HCT116 (cell line): ENCODE results near the gene ACOT8. TPM values are rescaled to one million over a fixed set of nuclear protein-coding genes. Genes with fewer than 3 reads are reported as not detected.

Source experiments
- ATAC-seq: fragments of 200-7000 bp; cut with Tn5 transposase; 2 replicates; pipeline ENCODE4 v1.9.1; 2020; ENCODE audit warnings: mild to moderate bottlenecking, moderate library complexity
- BruUV-seq: library from RNA; stranded (reverse); fragments of 400-500 nt; replicated peaks from 2 replicates; lab custom pipeline; 2021; lab: Mats Ljungman, UMichigan
- CTCF ChIA-PET: fragments of 300-600 bp; sonication (Branson Sonifier 250); formaldehyde crosslinking; loops from one replicate; lab custom pipeline; 2021; ENCODE audit warnings: antibody characterized with exemption; lab: Charles Lee
- POLR2A ChIA-PET: fragments of 300-600, 350-600 bp; sonication (Branson Sonifier 250); formaldehyde crosslinking; loops from one replicate; lab custom pipeline; 2021; ENCODE audit warnings: antibody characterized with exemption; lab: Charles Lee
- RAD21 ChIA-PET, 2 experiments: fragments of 300-600 bp; sonication (Branson Sonifier 250); formaldehyde crosslinking; loops; one replicate each; lab custom pipeline; 2023; ENCODE audit warnings: low total read pairs in 2 of 2; ENCODE audit not compliant: uncharacterized antibody in 2 of 2, unreplicated experiment in 2 of 2, low non-redundant PET in 1 of 2; lab: Charles Lee
- DNase-seq: peaks from one replicate; pipeline ENCODE4 v3.0.0-alpha.2; 2010; ENCODE audit warnings: low read depth, low spot score
- H2AFZ ChIP-seq: fragments of 200-600 bp; shearing (Covaris generic), sonication (generic); 2 replicates; pipeline ENCODE4 v1.6.1; 2017; ENCODE audit warnings: low read depth, mixed run types, mixed read lengths, antibody characterized with exemption, low read length; ENCODE audit not compliant: poor library complexity, severe bottlenecking
- H3K27ac ChIP-seq: 2 replicates; pipeline ENCODE4 v1.5.1; 2012; ENCODE audit warnings: low read depth, low read length
- H3K27me3 ChIP-seq: fragments of 200-600 bp; sonication (generic); 2 replicates; pipeline ENCODE4 v1.6.1; 2016; ENCODE audit warnings: mixed run types, low read length, mixed read lengths; ENCODE audit not compliant: insufficient read depth
- H3K36me3 ChIP-seq, 2 experiments: fragments of 200-500 bp in 1 of 2; fragments of 200-600 bp in 1 of 2; sonication (Bioruptor generic) in 1 of 2; sonication (generic) in 1 of 2; 2 replicates each; pipeline versions ENCODE4 v1.5.1 to v1.6.1; 2014 to 2016; ENCODE audit warnings: low read length in 2 of 2, inconsistent platforms in 1 of 2, mixed read lengths in 1 of 2, mixed run types in 1 of 2; ENCODE audit not compliant: insufficient read depth in 2 of 2, control insufficient read depth in 1 of 2
- H3K4me1 ChIP-seq, 2 experiments: fragments of 200-600 bp in 1 of 2; sonication (generic) in 1 of 2; 2 replicates each; pipeline versions ENCODE4 v1.5.1 to v1.6.1; 2012 to 2017; ENCODE audit warnings: low read length in 2 of 2, inconsistent platforms in 1 of 2, mild to moderate bottlenecking in 1 of 2, mixed read lengths in 1 of 2, mixed run types in 1 of 2, moderate library complexity in 1 of 2; ENCODE audit not compliant: insufficient read depth in 2 of 2, control insufficient read depth in 1 of 2
- H3K4me2 ChIP-seq: fragments of 200-600 bp; sonication (generic); 2 replicates; pipeline ENCODE4 v1.6.1; 2017; ENCODE audit warnings: mixed run types, low read length, mixed read lengths
- H3K4me3 ChIP-seq, 2 experiments: fragments of 200-600 bp in 1 of 2; sonication (generic) in 1 of 2; replicated peaks in 1 of 2; 2 replicates each; pipeline ENCODE4 v1.5.1; 2011 to 2016; ENCODE audit warnings: low read length in 2 of 2, control low read depth in 1 of 2, low read depth in 1 of 2, mild to moderate bottlenecking in 1 of 2, mixed read lengths in 1 of 2, mixed run types in 1 of 2
- H3K79me2 ChIP-seq: fragments of 200-600 bp; sonication (generic); 2 replicates; pipeline ENCODE4 v1.6.1; 2017; ENCODE audit warnings: mild to moderate bottlenecking, mixed run types, low read length, moderate library complexity, mixed read lengths; ENCODE audit not compliant: insufficient read depth
- H3K9ac ChIP-seq: fragments of 200-600 bp; sonication (generic); 2 replicates; pipeline ENCODE4 v1.6.1; 2016; ENCODE audit warnings: low read length, mixed read lengths
- H3K9me2 ChIP-seq: fragments of 200-600 bp; sonication (generic), shearing (Covaris generic); 2 replicates; pipeline ENCODE4 v1.6.1; 2017; ENCODE audit warnings: mixed run types, mild to moderate bottlenecking, moderate library complexity; ENCODE audit not compliant: insufficient read depth
- H3K9me3 ChIP-seq, 2 experiments: fragments of 200-500 bp in 1 of 2; fragments of 200-600 bp in 1 of 2; sonication (Bioruptor generic) in 1 of 2; sonication (generic) in 1 of 2; 2 replicates each; pipeline ENCODE4 v1.6.1; 2014 to 2017; ENCODE audit warnings: low read length in 2 of 2, mixed read lengths in 2 of 2, inconsistent platforms in 1 of 2, low read depth in 1 of 2, mild to moderate bottlenecking in 1 of 2, mixed run types in 1 of 2, moderate library complexity in 1 of 2; ENCODE audit not compliant: control insufficient read depth in 1 of 2, insufficient read depth in 1 of 2
- H4K20me1 ChIP-seq: fragments of 200-600 bp; sonication (generic), shearing (Covaris generic); 2 replicates; pipeline ENCODE4 v1.6.1; 2017; ENCODE audit warnings: mixed run types, mild to moderate bottlenecking, moderate library complexity; ENCODE audit not compliant: insufficient read depth
- CBX3 ChIP-seq: IDR thresholded peaks from 2 replicates; pipeline ENCODE4 v1.6.1; 2012; ENCODE audit warnings: low read depth
- CEBPB ChIP-seq: IDR thresholded peaks from 2 replicates; pipeline ENCODE4 v1.6.1; 2012; ENCODE audit warnings: low read depth
- ELF1 ChIP-seq: IDR thresholded peaks from 2 replicates; pipeline ENCODE4 v1.6.1; 2012; ENCODE audit warnings: low read depth, borderline replicate concordance
- EZH2 ChIP-seq: fragments of 200-600 bp; sonication (generic); IDR thresholded peaks from 2 replicates; pipeline ENCODE4 v1.6.1; 2017; ENCODE audit warnings: antibody characterized with exemption, mixed run types
- JUND ChIP-seq: IDR thresholded peaks from 2 replicates; pipeline ENCODE4 v1.6.1; 2012
- POLR2A ChIP-seq: IDR thresholded peaks from 2 replicates; pipeline ENCODE4 v1.7.0; 2011; ENCODE audit warnings: borderline replicate concordance; ENCODE audit not compliant: insufficient read depth, insufficient read length; ENCODE audit errors: extremely low read depth
- SIN3A ChIP-seq: IDR thresholded peaks from 2 replicates; pipeline ENCODE4 v1.6.1; 2012; ENCODE audit warnings: low read depth
- SRF ChIP-seq: IDR thresholded peaks from 2 replicates; pipeline ENCODE4 v1.6.1; 2012; ENCODE audit warnings: low read depth
- TCF7L2 ChIP-seq: IDR thresholded peaks from 2 replicates; pipeline ENCODE4 v1.7.0; 2011; ENCODE audit warnings: borderline replicate concordance, inconsistent platforms; ENCODE audit not compliant: insufficient read depth, insufficient read length; ENCODE audit errors: extremely low read depth
- YY1 ChIP-seq: IDR thresholded peaks from 2 replicates; pipeline ENCODE4 v1.6.1; 2011; ENCODE audit warnings: low read length, low read depth, moderate library complexity, mild to moderate bottlenecking; ENCODE audit not compliant: insufficient replicate concordance; ENCODE audit errors: extremely low read depth
- ZFX ChIP-seq: fragments of 450-650 bp; IDR thresholded peaks from 2 replicates; pipeline ENCODE4 v1.6.1; 2017
- intact Hi-C: fragments of 100-400 bp; cut with micrococcal nuclease; formaldehyde crosslinking; loops from 2 replicates; pipeline ENCODE4 v1.10.0; 2022
- total RNA-seq: library from RNA; stranded (reverse); gene quantifications from one replicate; pipeline ENCODE4 v1.2.1, GENCODE V29; 2021; ENCODE audit not compliant: unreplicated experiment
- TF ChIP-seq, protein P1 (sequence below): IDR thresholded peaks from 2 replicates; pipeline ENCODE4 v1.6.1; 2011; ENCODE audit warnings: mild to moderate bottlenecking, low read length, moderate library complexity; ENCODE audit not compliant: insufficient replicate concordance; ENCODE audit errors: extremely low read depth
- TF ChIP-seq, protein P2 (sequence below), 3 experiments: fragments of 200-600 bp in 1 of 3; sonication (generic) in 1 of 3; IDR thresholded peaks in 2 of 3; conservative IDR thresholded peaks in 1 of 3; 2 replicates each; pipeline ENCODE4 v1.5.1; 2012 to 2017; ENCODE audit warnings: low read depth in 2 of 3, low read length in 2 of 3, antibody characterized with exemption in 1 of 3, borderline replicate concordance in 1 of 3, control low read depth in 1 of 3, mild to moderate bottlenecking in 1 of 3, mixed read lengths in 1 of 3, mixed run types in 1 of 3, moderate library complexity in 1 of 3; ENCODE audit not compliant: insufficient read depth in 1 of 3
- TF ChIP-seq, protein P3 (sequence below): IDR thresholded peaks from 2 replicates; pipeline ENCODE4 v1.6.1; 2012
- TF ChIP-seq, protein P4 (sequence below): IDR thresholded peaks from 2 replicates; pipeline ENCODE4 v1.6.1; 2012

The ACOT8 gene
- total RNA-seq, 1 experiment from 2014 or later = 12.2 TPM

DNA sequence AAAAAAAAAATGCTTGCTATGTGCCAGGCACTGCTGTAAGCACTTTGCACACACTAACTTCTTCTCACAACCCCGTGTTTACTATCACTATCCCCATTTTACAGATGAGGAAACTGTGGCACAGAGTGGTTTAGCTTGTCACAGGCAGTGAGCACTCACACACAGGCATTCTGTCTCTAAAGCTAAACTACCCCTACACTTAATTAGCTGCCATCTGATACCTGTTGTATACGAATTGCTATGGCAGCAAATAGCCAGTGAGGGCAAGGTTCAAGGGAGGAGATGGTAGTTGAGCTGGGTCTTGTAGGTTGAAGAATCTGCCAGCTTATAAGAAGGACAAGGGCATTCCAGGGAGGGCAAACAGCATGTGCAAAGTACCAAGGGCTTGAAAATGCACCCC lies 35.2 kb downstream of the ACOT8 start:
- ChIA-PET RAD21 (interaction anchor here in 1 of 2 experiments (0.6 kb wide), 1 partner anchor 143 kb away, joined by 3 read pairs; no protein-coding TSS in a partner anchor), POLR2A (interaction anchor here (1.0 kb wide), 1 partner anchor 12 kb away, joined by 4 read pairs; the partner anchor contains the start of gene SNX21), CTCF (no interaction called here)
- H3K4me2 ChIP-seq = no peak overlapping the region
- no peak overlapping the region for H2AFZ ChIP-seq
- no peaks in the 10 kb centered on the region for H3K9me3 ChIP-seq
- no peaks in the 10 kb centered on the region for H3K79me2 ChIP-seq
- no peak overlapping the region for H3K4me3 ChIP-seq
- no TSS peak for BruUV-seq
- DNase-seq = no peak
- peaks cover 13 to 34% of the 10 kb centered on the region in 2 experiments; a peak in 3 of 4 replicates for H3K4me1 ChIP-seq
- no peak overlapping the region for H3K9ac ChIP-seq
- H3K9me2 ChIP-seq = no peaks in the 10 kb centered on the region
- H3K27me3 ChIP-seq = no peaks in the 10 kb centered on the region
- intact Hi-C loops = no loop called here
- peaks cover 0 to 8% of the 10 kb centered on the region in 2 experiments; a peak in 1 of 4 replicates for H3K36me3 ChIP-seq
- TF ChIP-seq CBX3 (no peak), TCF7L2 (no peak), POLR2A (no peak), SRF (no peak), ZFX (no peak), ELF1 (no peak), JUND (no peak), SIN3A (no peak), YY1 (no peak), CEBPB (no peak), EZH2 (no peak)
- TF ChIP-seq, protein P1, sequence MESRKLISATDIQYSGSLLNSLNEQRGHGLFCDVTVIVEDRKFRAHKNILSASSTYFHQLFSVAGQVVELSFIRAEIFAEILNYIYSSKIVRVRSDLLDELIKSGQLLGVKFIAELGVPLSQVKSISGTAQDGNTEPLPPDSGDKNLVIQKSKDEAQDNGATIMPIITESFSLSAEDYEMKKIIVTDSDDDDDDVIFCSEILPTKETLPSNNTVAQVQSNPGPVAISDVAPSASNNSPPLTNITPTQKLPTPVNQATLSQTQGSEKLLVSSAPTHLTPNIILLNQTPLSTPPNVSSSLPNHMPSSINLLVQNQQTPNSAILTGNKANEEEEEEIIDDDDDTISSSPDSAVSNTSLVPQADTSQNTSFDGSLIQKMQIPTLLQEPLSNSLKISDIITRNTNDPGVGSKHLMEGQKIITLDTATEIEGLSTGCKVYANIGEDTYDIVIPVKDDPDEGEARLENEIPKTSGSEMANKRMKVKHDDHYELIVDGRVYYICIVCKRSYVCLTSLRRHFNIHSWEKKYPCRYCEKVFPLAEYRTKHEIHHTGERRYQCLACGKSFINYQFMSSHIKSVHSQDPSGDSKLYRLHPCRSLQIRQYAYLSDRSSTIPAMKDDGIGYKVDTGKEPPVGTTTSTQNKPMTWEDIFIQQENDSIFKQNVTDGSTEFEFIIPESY = no peak
- TF ChIP-seq, protein P2, sequence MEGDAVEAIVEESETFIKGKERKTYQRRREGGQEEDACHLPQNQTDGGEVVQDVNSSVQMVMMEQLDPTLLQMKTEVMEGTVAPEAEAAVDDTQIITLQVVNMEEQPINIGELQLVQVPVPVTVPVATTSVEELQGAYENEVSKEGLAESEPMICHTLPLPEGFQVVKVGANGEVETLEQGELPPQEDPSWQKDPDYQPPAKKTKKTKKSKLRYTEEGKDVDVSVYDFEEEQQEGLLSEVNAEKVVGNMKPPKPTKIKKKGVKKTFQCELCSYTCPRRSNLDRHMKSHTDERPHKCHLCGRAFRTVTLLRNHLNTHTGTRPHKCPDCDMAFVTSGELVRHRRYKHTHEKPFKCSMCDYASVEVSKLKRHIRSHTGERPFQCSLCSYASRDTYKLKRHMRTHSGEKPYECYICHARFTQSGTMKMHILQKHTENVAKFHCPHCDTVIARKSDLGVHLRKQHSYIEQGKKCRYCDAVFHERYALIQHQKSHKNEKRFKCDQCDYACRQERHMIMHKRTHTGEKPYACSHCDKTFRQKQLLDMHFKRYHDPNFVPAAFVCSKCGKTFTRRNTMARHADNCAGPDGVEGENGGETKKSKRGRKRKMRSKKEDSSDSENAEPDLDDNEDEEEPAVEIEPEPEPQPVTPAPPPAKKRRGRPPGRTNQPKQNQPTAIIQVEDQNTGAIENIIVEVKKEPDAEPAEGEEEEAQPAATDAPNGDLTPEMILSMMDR (IDR thresholded peaks at IDR 0.05 in 2 of 3, conservative IDR thresholded peaks at IDR 0.05 in 1 of 3; ENCODE audit: borderline replicate concordance in 1 of 3, insufficient read depth in 1 of 3, low read depth in 2 of 3, low read length in 2 of 3) = no peak
- TF ChIP-seq, protein P3, sequence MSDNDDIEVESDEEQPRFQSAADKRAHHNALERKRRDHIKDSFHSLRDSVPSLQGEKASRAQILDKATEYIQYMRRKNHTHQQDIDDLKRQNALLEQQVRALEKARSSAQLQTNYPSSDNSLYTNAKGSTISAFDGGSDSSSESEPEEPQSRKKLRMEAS = no peak
- TF ChIP-seq, protein P4, sequence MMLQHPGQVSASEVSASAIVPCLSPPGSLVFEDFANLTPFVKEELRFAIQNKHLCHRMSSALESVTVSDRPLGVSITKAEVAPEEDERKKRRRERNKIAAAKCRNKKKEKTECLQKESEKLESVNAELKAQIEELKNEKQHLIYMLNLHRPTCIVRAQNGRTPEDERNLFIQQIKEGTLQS = no peak
- H4K20me1 ChIP-seq = no peaks in the 10 kb centered on the region
- no peak overlapping the region for H3K27ac ChIP-seq
- ATAC-seq = no peak
